Ovary (tissue), 9 donors: ENCODE results near the gene RFX4. TPM values are rescaled to one million over a fixed set of nuclear protein-coding genes. Genes with fewer than 3 reads are reported as not detected.

Experiments
- DNase-seq, 5 donors: peaks; one replicate each; pipeline ENCODE4 v3.0.0-alpha.2; 2019 to 2020
- H3K27ac ChIP-seq, 2 donors: fragments of 200-600 bp; one replicate each; pipeline versions ENCODE4 v1.5.1 to v1.8.0; 2019 to 2022
- H3K27me3 ChIP-seq: fragments of 200-600 bp; one replicate; pipeline ENCODE4 v1.8.0; 2022
- H3K36me3 ChIP-seq: fragments of 200-600 bp; sonication (generic); one replicate; pipeline ENCODE4 v1.5.1; 2019
- H3K4me1 ChIP-seq: one replicate; pipeline ENCODE4 v1.8.1; 2013; ENCODE audit warnings: mild to moderate bottlenecking, moderate library complexity; ENCODE audit not compliant: insufficient read depth
- H3K4me3 ChIP-seq: fragments of 200-600 bp; sonication (generic); one replicate; pipeline ENCODE4 v1.5.1; 2017
- H3K9me3 ChIP-seq, 2 donors: fragments of 200-600 bp in 1 of 2; sonication (generic) in 1 of 2; one replicate each; pipeline versions ENCODE4 v1.5.1 to v1.8.1; 2013 to 2019; ENCODE audit warnings: mild to moderate bottlenecking in 1 of 2, moderate library complexity in 1 of 2
- EP300 ChIP-seq: sonication (generic); formaldehyde crosslinking; IDR thresholded peaks from one replicate; pipeline ENCODE4 v1.6.1; 2017; ENCODE audit warnings: antibody characterized with exemption
- POLR2A ChIP-seq: fragments of 450-650 bp; IDR thresholded peaks from one replicate; pipeline ENCODE4 v1.6.1; 2017; ENCODE audit warnings: antibody characterized with exemption, mild to moderate bottlenecking, moderate library complexity
- WGBS, 3 donors: extraction: QIAGEN DNeasy Blood & Tissue Kit in 1 of 3; methylation state at CpG; one replicate each; pipeline versions ENCODE4 v1.1.5 to v1.1.7; 2013 to 2017; 5-methylcytosine and 5-hydroxymethylcytosine counted together
- intact Hi-C, 4 donors: fragments of 100-400 bp; cut with DNase I; formaldehyde crosslinking; loops; one replicate each; pipeline versions ENCODE4 v1.11.0 to v1.15.1; 2022 to 2023
- polyA plus RNA-seq, 2 donors: library from polyadenylated mRNA; stranded (reverse); fragments of 200-250 nt in 1 of 2; fragments of 350-450 nt in 1 of 2; fragmentation: Illumina TruSeq in 1 of 2; extraction: RNeasy Lipid Tissue Mini Kit (QIAGEN cat#74804) in 1 of 2; gene quantifications; one replicate each; pipeline ENCODE4 v1.2.3, GENCODE V29; 2013 to 2014
- total RNA-seq, 7 donors: library from RNA; depleted of rRNA in 2 of 7; stranded (reverse); fragments of >200 nt in 2 of 7; fragmentation: NEBNext Ultra II Directional in 3 of 7; extraction: Animal tissue kit (Norgen Biotek cat#: 25700) in 3 of 7; gene quantifications; one replicate each; pipeline versions ENCODE4 v1.1.0 to v1.2.4, GENCODE V29; 2016 to 2023
- TF ChIP-seq, protein P1 (sequence below), 3 donors: fragments of 450-650 bp in 2 of 3; fragments of 200-600 bp in 1 of 3; IDR thresholded peaks; one replicate each; pipeline versions ENCODE4 v1.5.1 to v1.8.0; 2016 to 2022; ENCODE audit warnings: antibody characterized with exemption in 3 of 3, mild to moderate bottlenecking in 1 of 3
- donor health status: DM: no; HTN: no; CAD: no; lungs with moderate emphysema.
- donor health status: DM: no; HTN: no; CAD: no.
- donor health status: Bipolar disorder and iron deficiency.
- donor health status: DM: yes; HTN: yes; CAD: no.
- donor health status: DM: no; HTN: no; CAD: no.
- donor health status: DM: yes; HTN: yes; CAD: no.

Gene RFX4
- total and polyA plus RNA-seq, 9 donors: 0.30 TPM; not detected in 8

DNA sequence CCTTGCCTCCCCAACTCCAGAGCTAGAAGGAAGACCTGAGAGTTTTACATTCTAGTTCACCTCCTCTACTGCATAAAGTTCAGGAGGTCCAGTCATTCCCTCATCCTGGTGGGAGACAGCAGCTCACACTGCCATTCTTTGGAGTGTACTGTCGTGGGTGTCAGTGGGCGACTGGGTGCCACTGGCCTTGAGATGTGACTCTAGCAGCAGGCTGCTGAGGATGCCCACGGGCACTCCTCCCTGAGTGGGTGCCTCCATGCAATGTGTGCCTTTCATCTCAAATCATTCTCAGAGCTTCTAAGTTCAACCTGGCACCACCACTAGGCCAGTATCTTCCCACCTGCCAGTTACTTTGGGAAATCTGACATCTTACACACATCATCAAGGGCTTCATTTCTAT is 12.5 kb downstream of the RFX4 start:
- no peaks in the 10 kb centered on the region for H3K27me3 ChIP-seq
- WGBS, 3 donors: 86 to 90% (median 86%) methylated on average over 3 of the region's 3 CpGs

DNA sequence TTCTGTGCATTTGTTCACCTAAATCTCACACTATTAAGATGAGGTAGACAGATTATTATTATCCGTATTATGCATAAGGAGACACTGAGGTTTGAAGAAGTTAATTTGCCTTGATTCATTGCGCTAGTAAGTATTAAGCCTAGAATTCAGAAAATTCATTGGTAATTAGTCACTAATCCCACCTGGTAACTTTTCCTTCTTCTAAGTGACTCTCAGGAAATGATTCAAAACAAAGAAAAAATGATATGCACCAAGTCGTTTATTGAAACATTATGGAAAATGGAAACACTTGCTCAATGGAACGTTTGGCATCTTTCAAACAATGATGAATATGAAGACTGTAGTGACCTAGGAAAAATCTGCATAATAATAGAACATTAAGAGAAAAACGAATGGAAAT is 15.2 kb downstream of the RFX4 start:
- H3K27me3 ChIP-seq: no peaks in the 10 kb centered on the region
- H3K4me1 ChIP-seq: no peaks in the 10 kb centered on the region
- no peak overlapping the region for H3K27ac ChIP-seq
- H3K4me3 ChIP-seq: no peak overlapping the region
- DNase-seq: no peak
- 51 to 62% (median 53%) methylated on average over 5 of the region's 5 CpGs for whole genome bisulfite sequencing, 3 donors
- no peaks in the 10 kb centered on the region for H3K36me3 ChIP-seq
- intact Hi-C loops: loop anchor here in 1 of 4 donors (5.0 kb wide), 1 partner anchor 951 kb away; no protein-coding TSS in a partner anchor
- TF ChIP-seq, protein P1, sequence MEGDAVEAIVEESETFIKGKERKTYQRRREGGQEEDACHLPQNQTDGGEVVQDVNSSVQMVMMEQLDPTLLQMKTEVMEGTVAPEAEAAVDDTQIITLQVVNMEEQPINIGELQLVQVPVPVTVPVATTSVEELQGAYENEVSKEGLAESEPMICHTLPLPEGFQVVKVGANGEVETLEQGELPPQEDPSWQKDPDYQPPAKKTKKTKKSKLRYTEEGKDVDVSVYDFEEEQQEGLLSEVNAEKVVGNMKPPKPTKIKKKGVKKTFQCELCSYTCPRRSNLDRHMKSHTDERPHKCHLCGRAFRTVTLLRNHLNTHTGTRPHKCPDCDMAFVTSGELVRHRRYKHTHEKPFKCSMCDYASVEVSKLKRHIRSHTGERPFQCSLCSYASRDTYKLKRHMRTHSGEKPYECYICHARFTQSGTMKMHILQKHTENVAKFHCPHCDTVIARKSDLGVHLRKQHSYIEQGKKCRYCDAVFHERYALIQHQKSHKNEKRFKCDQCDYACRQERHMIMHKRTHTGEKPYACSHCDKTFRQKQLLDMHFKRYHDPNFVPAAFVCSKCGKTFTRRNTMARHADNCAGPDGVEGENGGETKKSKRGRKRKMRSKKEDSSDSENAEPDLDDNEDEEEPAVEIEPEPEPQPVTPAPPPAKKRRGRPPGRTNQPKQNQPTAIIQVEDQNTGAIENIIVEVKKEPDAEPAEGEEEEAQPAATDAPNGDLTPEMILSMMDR (IDR thresholded peaks at IDR 0.05): no peak
- TF ChIP-seq EP300: no peak
- TF ChIP-seq POLR2A: no peak
- peaks cover 0 to 4% of the 10 kb centered on the region in 2 donors for H3K9me3 ChIP-seq

More for the DNA sequence above, 12.5 kb downstream of the RFX4 start:
- no peak overlapping the region for H3K27ac ChIP-seq
- H3K36me3 ChIP-seq: no peaks in the 10 kb centered on the region
- no peaks in the 10 kb centered on the region for H3K4me1 ChIP-seq
- intact Hi-C loops: loop anchor here in 1 of 4 donors (5.0 kb wide), 1 partner anchor 948 kb away; no protein-coding TSS in a partner anchor
- TF ChIP-seq EP300 (no peak), POLR2A (no peak)
- TF ChIP-seq, protein P1 (IDR thresholded peaks at IDR 0.05): no peak
- H3K4me3 ChIP-seq: no peak overlapping the region
- no peak for DNase-seq
- H3K9me3 ChIP-seq: no peaks in the 10 kb centered on the region

DNA sequence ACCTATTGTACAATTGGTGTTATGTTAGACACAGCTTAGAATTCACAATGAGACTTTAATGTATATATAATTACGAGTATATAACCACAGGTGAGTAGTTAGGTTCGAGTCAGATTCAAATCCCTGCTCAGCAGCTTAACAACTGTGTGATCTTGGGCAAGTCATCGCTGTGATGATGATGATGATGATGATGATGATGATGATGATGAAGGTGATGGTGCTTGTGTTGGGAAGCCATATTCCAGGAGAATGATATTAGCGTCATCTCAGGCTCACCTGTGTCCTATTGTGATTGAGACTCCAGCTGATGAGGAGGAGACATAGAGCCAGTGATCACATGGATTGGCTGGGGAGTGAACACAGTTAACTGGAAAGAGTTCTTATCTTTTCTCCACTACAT is 16.5 kb downstream of the RFX4 start:
- Histone ChIP-seq H3K4me3 (no peak overlapping the region), H3K36me3 (no peaks in the 10 kb centered on the region), H3K9me3 (peaks cover 0 to 4% of the 10 kb centered on the region in 2 donors), H3K27me3 (no peaks in the 10 kb centered on the region), H3K27ac (no peak overlapping the region), H3K4me1 (no peaks in the 10 kb centered on the region)
- 90 to 95% (median 91%) methylated on average over 4 of the region's 4 CpGs for WGBS, 3 donors
- TF ChIP-seq EP300: no peak
- TF ChIP-seq POLR2A: no peak
- TF ChIP-seq, protein P1 (IDR thresholded peaks at IDR 0.05): no peak
- intact Hi-C loops: loop anchor here in 1 of 4 donors (5.0 kb wide), 1 partner anchor 952 kb away; no protein-coding TSS in a partner anchor
- DNase-seq: no peak

DNA sequence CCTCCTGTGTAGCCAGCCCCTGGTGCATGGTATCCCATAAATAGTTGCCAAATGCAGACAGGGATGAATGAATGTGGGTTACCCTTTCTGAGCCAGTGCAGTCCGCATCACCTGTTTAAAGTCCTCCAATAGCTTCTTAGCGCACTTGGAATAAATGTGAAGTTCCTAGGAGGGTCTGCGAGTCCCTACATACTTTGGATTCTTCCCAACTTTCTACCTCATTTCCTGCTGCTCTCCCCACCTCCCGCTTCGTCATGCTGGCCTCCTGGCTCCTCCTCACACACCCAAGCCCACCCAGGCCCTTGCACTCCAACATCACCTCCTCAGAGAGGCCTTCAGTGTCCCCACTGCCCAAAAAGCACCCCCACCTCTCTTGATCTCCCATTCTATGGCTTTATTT is 17.7 kb downstream of the RFX4 start:
- peaks cover 0 to 4% of the 10 kb centered on the region in 2 donors for H3K9me3 ChIP-seq
- TF ChIP-seq, protein P1 (IDR thresholded peaks at IDR 0.05): no peak
- no peak for TF ChIP-seq POLR2A
- TF ChIP-seq EP300: no peak
- intact Hi-C loops: no loop called here
- H3K27ac ChIP-seq: no peak overlapping the region
- no peak for DNase-seq
- no peak overlapping the region for H3K4me3 ChIP-seq
- H3K36me3 ChIP-seq: no peaks in the 10 kb centered on the region
- 59 to 70% (median 66%) methylated on average over 5 of the region's 5 CpGs for WGBS, 3 donors
- no peaks in the 10 kb centered on the region for H3K27me3 ChIP-seq
- no peaks in the 10 kb centered on the region for H3K4me1 ChIP-seq
